Natural killer cell (primary cell): Measurements from ENCODE around the gene FBXL12. TPM values are rescaled to one million over a fixed set of nuclear protein-coding genes. Genes with fewer than 3 reads are reported as not detected.
A peak's percentile ranks its signal among the peaks of the same experiment; 100 is the strongest.

Experiments
- ATAC-seq, 3 donors: fragments of 150-1000 bp in 2 of 3; fragments of 200-7000 bp in 1 of 3; cut with Tn5 transposase; 1 replicate in 1 of 3; 2 replicates in 2 of 3; pipeline ENCODE4 v1.10.0; 2021; ENCODE audit warnings: mild to moderate bottlenecking in 2 of 3, moderate library complexity in 2 of 3
- DNase-seq, 2 donors: peaks; one replicate each; pipeline versions ENCODE4 v3.0.0 to v3.0.0-alpha.2; 2013 to 2021; ENCODE audit warnings: mixed read lengths in 1 of 2
- H3K27ac ChIP-seq: one replicate; pipeline ENCODE4 v1.5.1; 2013; ENCODE audit warnings: mild to moderate bottlenecking, low read length
- H3K27me3 ChIP-seq: one replicate; pipeline ENCODE4 v1.6.1; 2013; ENCODE audit warnings: low read length; ENCODE audit not compliant: control insufficient read depth, insufficient read depth
- H3K36me3 ChIP-seq: one replicate; pipeline ENCODE4 v1.6.1; 2013; ENCODE audit warnings: low read length; ENCODE audit not compliant: control insufficient read depth, insufficient read depth
- H3K4me1 ChIP-seq: one replicate; pipeline ENCODE4 v1.6.1; 2013; ENCODE audit warnings: low read length; ENCODE audit not compliant: control insufficient read depth, insufficient read depth
- H3K4me3 ChIP-seq: one replicate; pipeline ENCODE4 v1.5.1; 2013; ENCODE audit warnings: low read length
- H3K9me3 ChIP-seq: one replicate; pipeline ENCODE4 v1.6.1; 2013; ENCODE audit warnings: low read length; ENCODE audit not compliant: control insufficient read depth, insufficient read depth
- H3K27ac Mint-ChIP-seq, 2 donors: one replicate each; pipeline ENCODE4 v1.8.0; 2022; ENCODE audit warnings: mild to moderate bottlenecking in 2 of 2, mixed read lengths in 2 of 2, moderate library complexity in 1 of 2
- H3K27me3 Mint-ChIP-seq, 2 donors: one replicate each; pipeline ENCODE4 v1.8.0; 2022; ENCODE audit warnings: low read depth in 2 of 2, mixed read lengths in 2 of 2
- H3K36me3 Mint-ChIP-seq: one replicate; pipeline ENCODE4 v1.8.0; 2022; ENCODE audit warnings: mixed read lengths
- H3K4me1 Mint-ChIP-seq, 2 donors: one replicate each; pipeline ENCODE4 v1.8.0; 2022; ENCODE audit warnings: mixed read lengths in 2 of 2
- H3K4me3 Mint-ChIP-seq: one replicate; pipeline ENCODE4 v1.8.0; 2022; ENCODE audit warnings: mild to moderate bottlenecking, moderate library complexity, mixed read lengths
- H3K9me3 Mint-ChIP-seq, 2 donors: one replicate each; pipeline ENCODE4 v1.8.0; 2022; ENCODE audit warnings: mixed read lengths in 2 of 2
- WGBS: methylation state at CpG from one replicate; pipeline ENCODE4 v1.1.7; 2013; ENCODE audit warnings: missing lambda C conversion rate; ENCODE audit not compliant: insufficient coverage; 5-methylcytosine and 5-hydroxymethylcytosine counted together
- intact Hi-C: fragments of 100-400 bp; cut with micrococcal nuclease; formaldehyde crosslinking; loops from one replicate; pipeline ENCODE4 v1.14.2; 2022
- total RNA-seq, 4 donors: library from RNA; stranded (reverse); fragments of 120-200 nt in 1 of 4; gene quantifications; one replicate each; pipeline versions ENCODE4 v1.2.3 to v1.2.4, GENCODE V29; 2013 to 2022
- TF ChIP-seq, protein P1 (sequence below): fragments of 200-600 bp; IDR thresholded peaks from one replicate; pipeline ENCODE4 v1.8.0; 2022; ENCODE audit warnings: antibody characterized with exemption

FBXL12 gene
- total RNA-seq, 3 donors from 2014 or later (not counting 1 experiment from before 2014, with no cell fraction given), result 36.9 to 46.8 (median 43.6) TPM

DNA sequence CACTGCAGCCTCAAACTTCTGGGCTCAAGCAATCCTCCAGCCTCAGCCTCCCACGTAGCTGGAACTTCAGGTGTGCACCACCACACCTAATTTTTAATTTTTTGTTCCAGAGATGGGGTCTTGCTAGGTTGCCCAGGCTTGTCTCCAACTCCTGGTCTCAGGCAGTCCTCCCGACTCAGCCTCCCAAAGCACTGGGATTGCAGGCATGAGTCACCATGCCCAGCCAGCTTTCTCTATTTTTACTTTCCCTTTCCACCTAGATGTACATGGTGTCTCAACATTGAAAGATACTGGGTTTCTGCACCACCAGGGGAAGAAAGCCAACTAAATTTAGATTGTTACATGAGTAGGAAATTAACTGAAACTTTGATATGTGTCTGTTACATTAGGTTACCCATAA is 36.5 kb downstream of the FBXL12 start:
- no peaks in the 10 kb centered on the region for H3K27me3 ChIP-seq
- TF ChIP-seq, protein P1, sequence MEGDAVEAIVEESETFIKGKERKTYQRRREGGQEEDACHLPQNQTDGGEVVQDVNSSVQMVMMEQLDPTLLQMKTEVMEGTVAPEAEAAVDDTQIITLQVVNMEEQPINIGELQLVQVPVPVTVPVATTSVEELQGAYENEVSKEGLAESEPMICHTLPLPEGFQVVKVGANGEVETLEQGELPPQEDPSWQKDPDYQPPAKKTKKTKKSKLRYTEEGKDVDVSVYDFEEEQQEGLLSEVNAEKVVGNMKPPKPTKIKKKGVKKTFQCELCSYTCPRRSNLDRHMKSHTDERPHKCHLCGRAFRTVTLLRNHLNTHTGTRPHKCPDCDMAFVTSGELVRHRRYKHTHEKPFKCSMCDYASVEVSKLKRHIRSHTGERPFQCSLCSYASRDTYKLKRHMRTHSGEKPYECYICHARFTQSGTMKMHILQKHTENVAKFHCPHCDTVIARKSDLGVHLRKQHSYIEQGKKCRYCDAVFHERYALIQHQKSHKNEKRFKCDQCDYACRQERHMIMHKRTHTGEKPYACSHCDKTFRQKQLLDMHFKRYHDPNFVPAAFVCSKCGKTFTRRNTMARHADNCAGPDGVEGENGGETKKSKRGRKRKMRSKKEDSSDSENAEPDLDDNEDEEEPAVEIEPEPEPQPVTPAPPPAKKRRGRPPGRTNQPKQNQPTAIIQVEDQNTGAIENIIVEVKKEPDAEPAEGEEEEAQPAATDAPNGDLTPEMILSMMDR, result no peak
- Mint-ChIP-seq H3K27me3 (no peaks in the 10 kb centered on the region), H3K9me3 (peaks cover 3 to 4% of the 10 kb centered on the region in 2 donors), H3K27ac (no peak overlapping the region), H3K4me1 (peaks cover 7 to 31% of the 10 kb centered on the region in 2 donors), H3K36me3 (peaks cover 8% of the 10 kb centered on the region), H3K4me3 (no peak overlapping the region)
- no peak overlapping the region for H3K4me3 ChIP-seq
- H3K27ac ChIP-seq, result no peak overlapping the region
- H3K36me3 ChIP-seq, result no peaks in the 10 kb centered on the region
- peaks cover 14% of the 10 kb centered on the region for H3K4me1 ChIP-seq
- WGBS, result 96% methylated on average over 2 of the region's 2 CpGs
- peaks cover 7% of the 10 kb centered on the region for H3K9me3 ChIP-seq
- intact Hi-C loops, result no loop called here
- DNase-seq (no peak), ATAC-seq (no peak)

DNA sequence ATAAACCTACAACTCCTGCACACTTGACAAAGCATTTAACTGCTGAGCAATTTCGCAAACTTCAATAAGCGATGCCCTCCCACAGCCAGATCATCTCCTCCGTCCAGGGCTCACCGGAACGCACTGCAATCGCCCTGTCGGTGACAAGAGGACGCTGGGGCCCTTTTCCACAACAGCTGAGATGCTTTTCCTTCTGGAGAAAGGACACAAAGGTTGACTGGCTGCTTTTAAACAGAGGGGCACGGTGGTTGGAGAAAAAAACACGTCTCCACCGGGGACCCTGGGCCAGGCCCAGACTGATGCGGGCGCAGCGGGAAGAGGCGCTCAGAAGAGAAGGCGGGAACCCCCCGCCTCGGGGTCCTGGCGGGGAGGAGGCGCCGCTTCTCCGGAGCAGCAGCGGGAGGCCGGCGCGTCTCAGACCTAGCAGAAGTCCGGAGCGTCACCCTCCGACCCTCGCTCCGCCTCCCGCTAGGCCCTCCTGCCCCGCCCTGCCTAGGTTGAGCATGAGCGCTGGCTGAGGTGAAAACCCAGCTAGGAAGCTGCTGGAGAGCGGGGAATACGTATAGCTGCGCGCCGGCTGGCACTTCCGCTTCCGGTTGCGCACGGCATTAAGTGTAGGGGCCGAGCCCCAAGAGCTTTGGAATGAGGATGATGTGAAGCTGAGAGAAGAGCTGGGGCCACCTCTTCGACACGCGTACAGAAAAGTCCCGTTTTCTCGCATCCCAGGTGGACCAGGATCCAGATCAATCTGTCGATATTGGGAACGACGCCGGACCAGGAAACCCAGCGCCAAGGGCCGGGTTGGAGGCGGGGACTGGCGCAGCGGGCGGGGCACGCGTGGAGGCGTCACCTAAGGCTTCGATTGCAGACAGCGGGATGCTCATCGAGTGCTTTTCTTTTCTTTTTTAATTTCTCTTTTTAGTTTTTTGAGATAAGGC is 50.4 kb downstream of the FBXL12 start, which contains the start of gene ZNF846:
ZNF846 (minus strand) TSS at position 564 of the 938 bp plus-strand sequence. CDS start 3,788 bp downstream, outside the sequence.
- Mint-ChIP-seq H3K9me3 (peaks cover 4 to 5% of the 10 kb centered on the region in 2 donors), H3K27ac (peak within 1 kb of the TSS; percentile 96 to 97), H3K4me3 (peak within 1 kb of the TSS; percentile 96), H3K27me3 (no peaks in the 10 kb centered on the region), H3K4me1 (peaks cover 5% of the 10 kb centered on the region in 2 donors), H3K36me3 (no peaks in the 10 kb centered on the region)
- no peaks in the 10 kb centered on the region for H3K9me3 ChIP-seq
- peak within 1 kb of the TSS; percentile 92 for H3K27ac ChIP-seq
- ATAC-seq, result peak; percentile 91 to 97 (median 93)
- peaks cover under 1% of the 10 kb centered on the region for H3K36me3 ChIP-seq
- peak within 1 kb of the TSS; percentile 91 for H3K4me3 ChIP-seq
- peak; percentile 87 to 96 for DNase-seq
- TF ChIP-seq, protein P1, result no peak
- no peaks in the 10 kb centered on the region for H3K27me3 ChIP-seq
- H3K4me1 ChIP-seq, result peaks cover 16% of the 10 kb centered on the region
- under 1% methylated on average over 65 of the region's 65 CpGs for WGBS
- intact Hi-C loops, result loop anchor here (1.0 kb wide), 4 partner anchors 17 to 147 kb away; partner anchors contain the start of genes FBXL12, ZNF561 and ZNF562

Other genes with a start within 250 kb of the FBXL12 start
- gene ZNF121, start 234.6 kb downstream of the FBXL12 start, total RNA-seq, result 10 to 100 TPM; 32.9 to 35.7 (median 33.1) TPM
- 10 to 100 TPM; 32.2 to 47.3 (median 36.9) TPM for gene ZNF561, start 197.8 kb downstream of the FBXL12 start, total RNA-seq
- 10 to 100 TPM; 21.6 to 25.3 (median 23.1) TPM for gene ZNF562, start 144.0 kb downstream of the FBXL12 start, total RNA-seq
- 10 to 100 TPM in 2 of 3 donors, 1 to 10 TPM in 1; 9.8 to 15.6 (median 12.8) TPM for gene ZNF846, start 50.3 kb downstream of the FBXL12 start, total RNA-seq
- gene UBL5, start 8.8 kb upstream of the FBXL12 start, total RNA-seq, result 100 to 1,000 TPM; 193 to 239 (median 194) TPM
- 10 to 100 TPM; 68.3 to 82.6 (median 74.8) TPM for gene PIN1, start 16.2 kb upstream of the FBXL12 start, total RNA-seq
- gene OLFM2, start 117.4 kb upstream of the FBXL12 start, total RNA-seq, result 1 to 10 TPM; 1.5 to 3.3 (median 2.0) TPM
- 1 to 10 TPM in 1 of 3 donors, under 1 TPM in 2; 0.33 to 6.6 (median 0.63) TPM for gene COL5A3, start 191.4 kb upstream of the FBXL12 start, total RNA-seq
- gene RDH8, start 194.4 kb upstream of the FBXL12 start, total RNA-seq, result not detected